A673 (cell line): Measurements from ENCODE around the gene TXNRD2. TPM values are rescaled to one million over a fixed set of nuclear protein-coding genes. Genes with fewer than 3 reads are reported as not detected.

Experiments used
- BruUV-seq: library from RNA; stranded (reverse); fragments of 400-500 nt; replicated peaks from 2 replicates; lab custom pipeline; 2021; lab: Mats Ljungman, UMichigan
- CTCF ChIA-PET: fragments of 300-600 bp; sonication (Branson Sonifier 250); formaldehyde crosslinking; loops from one replicate; lab custom pipeline; 2022; ENCODE audit warnings: antibody characterized with exemption; lab: Charles Lee
- POLR2A ChIA-PET: fragments of 300-600 bp; sonication (Branson Sonifier 250); formaldehyde crosslinking; loops from one replicate; lab custom pipeline; 2022; ENCODE audit warnings: antibody characterized with exemption; ENCODE audit not compliant: low non-redundant PET; lab: Charles Lee
- DNase-seq: peaks from one replicate; pipeline ENCODE4 v3.0.0-alpha.2; 2015; ENCODE audit warnings: low spot score
- H3K27ac ChIP-seq: fragments of 200-600 bp; sonication (generic); 2 replicates; pipeline ENCODE4 v1.5.1; 2016; ENCODE audit warnings: mixed run types, low read depth, mild to moderate bottlenecking, mixed read lengths, antibody characterized with exemption, low read length; ENCODE audit not compliant: poor library complexity, severe bottlenecking
- H3K27me3 ChIP-seq: fragments of 200-600 bp; sonication (generic); replicated peaks from 2 replicates; pipeline ENCODE4 v1.6.1; 2017; ENCODE audit warnings: mixed run types, low read depth, mild to moderate bottlenecking, mixed read lengths, antibody characterized with exemption, low read length; ENCODE audit not compliant: insufficient read depth, poor library complexity
- H3K36me3 ChIP-seq: fragments of 200-600 bp; sonication (generic); 2 replicates; pipeline ENCODE4 v1.6.1; 2016; ENCODE audit warnings: mixed run types, mild to moderate bottlenecking, mixed read lengths, antibody characterized with exemption, low read length; ENCODE audit not compliant: insufficient read depth, poor library complexity, severe bottlenecking
- H3K4me1 ChIP-seq: fragments of 200-600 bp; sonication (generic); 2 replicates; pipeline ENCODE4 v1.6.1; 2017; ENCODE audit warnings: mixed run types, mild to moderate bottlenecking, mixed read lengths, antibody characterized with exemption, low read length; ENCODE audit not compliant: insufficient read depth, poor library complexity, severe bottlenecking
- H3K4me3 ChIP-seq: fragments of 200-600 bp; sonication (generic); 2 replicates; pipeline ENCODE4 v1.5.1; 2016; ENCODE audit warnings: low read depth, mixed run types, mild to moderate bottlenecking, mixed read lengths, low read length; ENCODE audit not compliant: poor library complexity, severe bottlenecking
- H3K9me3 ChIP-seq: fragments of 200-600 bp; sonication (generic); 2 replicates; pipeline ENCODE4 v1.6.1; 2016; ENCODE audit warnings: mixed run types, low read depth, mild to moderate bottlenecking, mixed read lengths, antibody characterized with exemption, low read length; ENCODE audit not compliant: poor library complexity, severe bottlenecking
- EZH2 ChIP-seq: fragments of 200-600 bp; sonication (generic); IDR thresholded peaks from 2 replicates; pipeline ENCODE4 v1.6.1; 2017; ENCODE audit warnings: borderline replicate concordance, low read depth, mild to moderate bottlenecking, mixed read lengths, antibody characterized with exemption, low read length; ENCODE audit not compliant: poor library complexity, severe bottlenecking
- intact Hi-C: fragments of 100-400 bp; cut with micrococcal nuclease; formaldehyde crosslinking; loops from one replicate; pipeline ENCODE4 v1.10.0; 2022; ENCODE audit not compliant: unreplicated experiment
- total RNA-seq: library from RNA; stranded (reverse); gene quantifications from 2 replicates; pipeline ENCODE4 v1.2.3, GENCODE V29; 2021
- TF ChIP-seq, protein P1 (sequence below): fragments of 300-800, 200-600 bp; sonication (generic); conservative IDR thresholded peaks from 2 replicates; pipeline ENCODE4 v1.5.1; 2017; ENCODE audit warnings: low read depth, mild to moderate bottlenecking, antibody characterized with exemption, low read length, moderate library complexity, mixed read lengths

TXNRD2 gene
- total RNA-seq, 1 experiment from 2014 or later, result 32.6 TPM

GRCh38 chr22:19905347-19906276, 36.0 kb downstream of the TXNRD2 start:
- Histone ChIP-seq H3K36me3 (no peaks in the 10 kb centered on the region), H3K27ac (no peak overlapping the region), H3K4me3 (no peak overlapping the region), H3K27me3 (no peaks in the 10 kb centered on the region), H3K9me3 (no peaks in the 10 kb centered on the region), H3K4me1 (peaks cover 16% of the 10 kb centered on the region)
- TF ChIP-seq, protein P1, sequence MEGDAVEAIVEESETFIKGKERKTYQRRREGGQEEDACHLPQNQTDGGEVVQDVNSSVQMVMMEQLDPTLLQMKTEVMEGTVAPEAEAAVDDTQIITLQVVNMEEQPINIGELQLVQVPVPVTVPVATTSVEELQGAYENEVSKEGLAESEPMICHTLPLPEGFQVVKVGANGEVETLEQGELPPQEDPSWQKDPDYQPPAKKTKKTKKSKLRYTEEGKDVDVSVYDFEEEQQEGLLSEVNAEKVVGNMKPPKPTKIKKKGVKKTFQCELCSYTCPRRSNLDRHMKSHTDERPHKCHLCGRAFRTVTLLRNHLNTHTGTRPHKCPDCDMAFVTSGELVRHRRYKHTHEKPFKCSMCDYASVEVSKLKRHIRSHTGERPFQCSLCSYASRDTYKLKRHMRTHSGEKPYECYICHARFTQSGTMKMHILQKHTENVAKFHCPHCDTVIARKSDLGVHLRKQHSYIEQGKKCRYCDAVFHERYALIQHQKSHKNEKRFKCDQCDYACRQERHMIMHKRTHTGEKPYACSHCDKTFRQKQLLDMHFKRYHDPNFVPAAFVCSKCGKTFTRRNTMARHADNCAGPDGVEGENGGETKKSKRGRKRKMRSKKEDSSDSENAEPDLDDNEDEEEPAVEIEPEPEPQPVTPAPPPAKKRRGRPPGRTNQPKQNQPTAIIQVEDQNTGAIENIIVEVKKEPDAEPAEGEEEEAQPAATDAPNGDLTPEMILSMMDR, result no peak
- TF ChIP-seq EZH2, result no peak
- ChIA-PET POLR2A (no interaction called here), CTCF (interaction anchor here (1.5 kb wide), 1 partner anchor 176 kb away, joined by 4 read pairs; no protein-coding TSS in a partner anchor)
- DNase-seq, result no peak
- intact Hi-C loops, result no loop called here
- BruUV-seq, result no TSS peak

DNA sequence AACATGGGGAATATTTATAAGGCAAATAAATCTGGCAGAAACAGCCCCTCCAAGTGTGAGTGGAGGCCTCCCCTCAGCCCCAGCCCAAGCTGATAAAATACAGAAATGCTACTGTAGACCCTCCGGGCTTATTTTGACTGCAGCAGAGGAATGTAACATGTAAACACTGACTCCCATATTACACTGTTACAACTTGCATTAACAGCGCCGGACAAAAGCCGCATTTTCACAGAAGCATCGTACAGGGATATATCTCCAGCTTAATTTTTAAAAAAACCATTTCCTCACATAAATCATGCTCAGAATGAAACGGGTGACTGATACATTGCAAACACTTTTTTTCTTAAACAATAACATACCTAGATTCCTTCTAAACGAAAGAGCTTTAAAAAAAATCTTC, 36.7 kb downstream of the TXNRD2 start:
- no peaks in the 10 kb centered on the region for H3K36me3 ChIP-seq
- no peak for DNase-seq
- intact Hi-C loops, result no loop called here
- H3K9me3 ChIP-seq, result no peaks in the 10 kb centered on the region
- TF ChIP-seq, protein P1, result no peak
- no peak for TF ChIP-seq EZH2
- ChIA-PET CTCF (interaction anchor here (1.5 kb wide), 1 partner anchor 175 kb away, joined by 4 read pairs; no protein-coding TSS in a partner anchor), POLR2A (no interaction called here)
- H3K27ac ChIP-seq, result no peak overlapping the region
- peaks cover 16% of the 10 kb centered on the region for H3K4me1 ChIP-seq
- BruUV-seq, result no TSS peak
- H3K4me3 ChIP-seq, result no peak overlapping the region
- no peaks in the 10 kb centered on the region for H3K27me3 ChIP-seq

DNA sequence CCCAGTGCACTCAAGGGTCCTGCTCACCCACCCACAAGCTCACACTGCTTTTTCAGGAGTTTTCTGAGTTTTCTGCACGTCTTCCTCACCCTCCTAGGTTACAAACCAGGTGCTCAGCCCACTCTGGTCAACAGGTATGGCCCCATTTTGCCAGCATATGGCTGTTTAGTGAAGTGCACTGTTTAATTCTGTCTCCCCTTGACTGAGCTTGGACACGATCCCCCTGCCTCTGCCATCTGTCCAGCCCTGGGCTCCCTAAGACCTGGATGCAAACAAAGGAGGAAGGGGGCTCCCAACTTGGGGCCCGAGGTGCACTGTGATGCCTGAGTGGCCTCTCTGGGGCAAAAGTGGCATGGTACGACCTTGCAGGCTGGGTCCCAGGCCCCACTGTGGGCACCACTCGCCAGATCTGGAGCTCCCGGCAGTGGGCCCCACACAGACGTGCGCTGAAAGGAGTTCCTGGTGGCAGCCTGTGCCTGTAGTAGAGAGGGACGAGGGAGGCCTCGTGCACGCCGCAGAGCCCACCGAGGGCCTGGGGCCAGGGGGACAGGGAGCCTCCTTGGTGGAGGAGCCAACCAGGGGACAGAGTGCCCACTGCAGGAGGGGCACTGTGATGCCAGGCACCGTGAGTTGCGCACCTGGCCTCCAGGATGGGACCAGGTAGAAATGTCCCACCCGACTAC, 37.3 kb downstream of the TXNRD2 start:
- H3K36me3 ChIP-seq, result no peaks in the 10 kb centered on the region
- intact Hi-C loops, result no loop called here
- TF ChIP-seq, protein P1, result no peak
- no peak for TF ChIP-seq EZH2
- H3K27ac ChIP-seq, result no peak overlapping the region
- ChIA-PET CTCF (interaction anchor here (1.5 kb wide), 1 partner anchor 174 kb away, joined by 4 read pairs; no protein-coding TSS in a partner anchor), POLR2A (no interaction called here)
- peaks cover 16% of the 10 kb centered on the region for H3K4me1 ChIP-seq
- BruUV-seq, result no TSS peak
- H3K9me3 ChIP-seq, result no peaks in the 10 kb centered on the region
- H3K4me3 ChIP-seq, result no peak overlapping the region
- H3K27me3 ChIP-seq, result no peaks in the 10 kb centered on the region
- DNase-seq, result no peak
